Right atrium auricular region (tissue), 2 donors: ENCODE measurements around the gene ZZZ3. TPM values are rescaled to one million over a fixed set of nuclear protein-coding genes. Genes with fewer than 3 reads are reported as not detected.
A peak's percentile ranks its signal among the peaks of the same experiment; 100 is the strongest.

ENCODE experiments used
- DNase-seq: peaks from one replicate; pipeline ENCODE4 v3.0.0-alpha.2; 2019; ENCODE audit warnings: low spot score
- H3K27ac ChIP-seq, 2 donors: fragments of 200-600 bp; sonication (generic); 1 replicate in 1 of 2; 2 replicates in 1 of 2; pipeline ENCODE4 v1.5.1; 2016 to 2019
- H3K27me3 ChIP-seq, 2 donors: fragments of 200-600 bp; sonication (generic); one replicate each; pipeline versions ENCODE4 v1.5.1 to v1.6.0; 2017 to 2019
- H3K36me3 ChIP-seq: fragments of 200-600 bp; sonication (generic); one replicate; pipeline ENCODE4 v1.5.1; 2016
- H3K4me1 ChIP-seq, 2 donors: fragments of 200-600 bp; sonication (generic); one replicate each; pipeline versions ENCODE4 v1.5.1 to v1.6.0; 2017 to 2019
- H3K4me3 ChIP-seq, 2 donors: fragments of 200-600 bp; sonication (generic); 1 replicate in 1 of 2; 2 replicates in 1 of 2; pipeline ENCODE4 v1.5.1; 2017 to 2019; ENCODE audit warnings: mild to moderate bottlenecking in 1 of 2, moderate library complexity in 1 of 2
- H3K9me3 ChIP-seq, 2 donors: fragments of 200-600 bp; sonication (generic); one replicate each; pipeline ENCODE4 v1.5.1; 2019
- CTCF ChIP-seq, 2 donors: fragments of 200-600 bp; sonication (generic); IDR thresholded peaks; one replicate each; pipeline ENCODE4 v1.5.1; 2019; ENCODE audit warnings: antibody characterized with exemption in 2 of 2
- total RNA-seq, 2 donors: library from RNA; depleted of rRNA; stranded (reverse); fragments of >200 nt; gene quantifications; one replicate each; pipeline ENCODE4 v1.1.0, GENCODE V29; 2016

ZZZ3 gene
- 10 to 100 TPM; 24.1 to 27.4 TPM for total RNA-seq

- Histone ChIP-seq H3K27me3 (no peaks in the 10 kb centered on the region), H3K4me3 (peak within 1 kb of the TSS; percentile 78 to 87), H3K9me3 (no peaks in the 10 kb centered on the region), H3K27ac (peak within 1 kb of the TSS; percentile 95 to 97), H3K4me1 (peaks cover 0 to 39% of the 10 kb centered on the region in 2 donors), H3K36me3 (no peaks in the 10 kb centered on the region)
- DNase-seq: peak; percentile 95
- TF ChIP-seq CTCF (IDR thresholded peaks at IDR 0.05): no peak
Measured at GRCh38 chr1:77682460-77683159, at the start of gene ZZZ3. Gene ZZZ3, minus strand, starts transcription at chr1:77682658. Its CDS starts 49,304 bp downstream, at chr1:77633354.

GRCh38 chr1:77732090-77732489, 49.6 kb upstream of the ZZZ3 start:
- DNase-seq: no peak
- H3K4me1 ChIP-seq: no peaks in the 10 kb centered on the region
- no peaks in the 10 kb centered on the region for H3K9me3 ChIP-seq
- H3K27me3 ChIP-seq: no peaks in the 10 kb centered on the region
- H3K36me3 ChIP-seq: peaks cover 21% of the 10 kb centered on the region
- no peak for TF ChIP-seq CTCF (IDR thresholded peaks at IDR 0.05)
- H3K27ac ChIP-seq: no peak overlapping the region
- no peak overlapping the region for H3K4me3 ChIP-seq

GRCh38 chr1:77725706-77726105, 43.2 kb upstream of the ZZZ3 start:
- Histone ChIP-seq H3K27me3 (no peaks in the 10 kb centered on the region), H3K36me3 (peaks cover 72% of the 10 kb centered on the region), H3K9me3 (no peaks in the 10 kb centered on the region), H3K4me3 (no peak overlapping the region), H3K27ac (no peak overlapping the region), H3K4me1 (no peaks in the 10 kb centered on the region)
- DNase-seq: no peak
- TF ChIP-seq CTCF (IDR thresholded peaks at IDR 0.05): no peak

GRCh38 chr1:77718181-77718580, 35.7 kb upstream of the ZZZ3 start:
- no peaks in the 10 kb centered on the region for H3K9me3 ChIP-seq
- TF ChIP-seq CTCF (IDR thresholded peaks at IDR 0.05): no peak
- peaks cover 74% of the 10 kb centered on the region for H3K36me3 ChIP-seq
- no peaks in the 10 kb centered on the region for H3K27me3 ChIP-seq
- no peaks in the 10 kb centered on the region for H3K4me1 ChIP-seq
- H3K27ac ChIP-seq: no peak overlapping the region
- no peak overlapping the region for H3K4me3 ChIP-seq
- DNase-seq: no peak

- DNase-seq: no peak
- Histone ChIP-seq H3K4me1 (no peaks in the 10 kb centered on the region), H3K4me3 (no peak overlapping the region), H3K27me3 (no peaks in the 10 kb centered on the region), H3K36me3 (peaks cover 77% of the 10 kb centered on the region), H3K9me3 (no peaks in the 10 kb centered on the region), H3K27ac (no peak overlapping the region)
- TF ChIP-seq CTCF (IDR thresholded peaks at IDR 0.05): no peak
Measured at GRCh38 chr1:77716065-77716464, 33.6 kb upstream of the ZZZ3 start.

GRCh38 chr1:77709727-77710126, 27.3 kb upstream of the ZZZ3 start:
- H3K27me3 ChIP-seq: no peaks in the 10 kb centered on the region
- TF ChIP-seq CTCF (IDR thresholded peaks at IDR 0.05): no peak
- H3K27ac ChIP-seq: no peak overlapping the region
- H3K4me1 ChIP-seq: no peaks in the 10 kb centered on the region
- peaks cover 76% of the 10 kb centered on the region for H3K36me3 ChIP-seq
- no peaks in the 10 kb centered on the region for H3K9me3 ChIP-seq
- no peak overlapping the region for H3K4me3 ChIP-seq
- DNase-seq: no peak
